Measurements from ENCODE around the gene CDH8. TPM values are rescaled to one million over a fixed set of nuclear protein-coding genes. Genes with fewer than 3 reads are reported as not detected.

Gene CDH8
- total RNA-seq, 2 donors from 2014 or later, result not detected

DNA sequence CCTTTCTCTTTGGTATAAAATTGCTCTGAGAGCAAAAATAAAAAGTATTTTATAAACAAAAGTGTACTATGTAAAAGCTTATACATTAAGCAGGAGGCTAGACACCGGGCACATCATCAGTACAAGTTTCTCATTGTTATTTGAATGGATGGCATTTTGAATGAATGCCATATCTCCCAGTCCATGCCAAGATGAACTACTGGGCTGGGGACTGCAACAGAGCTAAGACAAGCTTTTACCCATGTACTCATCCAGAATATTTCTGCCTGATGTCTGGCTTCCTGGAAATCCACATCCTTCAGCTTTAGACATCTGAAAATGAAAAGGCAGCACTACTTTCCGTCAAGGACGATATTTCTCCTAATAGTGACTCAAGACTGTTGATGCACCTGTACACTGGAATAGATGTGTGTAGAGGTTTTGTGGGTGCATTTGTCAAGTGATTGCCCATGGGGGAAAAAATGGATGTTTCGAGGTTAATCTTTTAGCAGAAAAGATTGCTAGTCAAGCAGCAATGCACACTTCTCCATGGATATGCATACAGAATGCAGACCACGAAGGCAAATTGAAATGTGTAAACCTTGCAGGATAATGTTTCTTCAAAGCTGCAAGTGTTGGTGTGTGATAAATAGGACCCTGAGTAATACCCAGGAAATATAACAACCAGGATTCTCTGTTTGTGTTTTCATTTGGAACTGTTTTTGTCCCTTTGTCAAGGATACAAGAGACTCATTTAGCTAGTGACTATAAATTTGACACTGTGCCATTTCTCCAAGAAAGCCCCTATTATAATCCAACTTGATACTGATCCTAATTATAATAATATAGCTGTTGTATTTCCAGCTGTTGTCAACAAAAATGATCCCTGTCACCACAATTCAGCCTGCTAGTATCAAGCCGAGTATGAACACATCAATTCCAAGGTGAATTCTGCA lies 173.8 kb downstream of the CDH8 start:
- no peak for ATAC-seq
- no peak overlapping the region for H3K27ac Mint-ChIP-seq
- H3K36me3 Mint-ChIP-seq, result no peaks in the 10 kb centered on the region

DNA sequence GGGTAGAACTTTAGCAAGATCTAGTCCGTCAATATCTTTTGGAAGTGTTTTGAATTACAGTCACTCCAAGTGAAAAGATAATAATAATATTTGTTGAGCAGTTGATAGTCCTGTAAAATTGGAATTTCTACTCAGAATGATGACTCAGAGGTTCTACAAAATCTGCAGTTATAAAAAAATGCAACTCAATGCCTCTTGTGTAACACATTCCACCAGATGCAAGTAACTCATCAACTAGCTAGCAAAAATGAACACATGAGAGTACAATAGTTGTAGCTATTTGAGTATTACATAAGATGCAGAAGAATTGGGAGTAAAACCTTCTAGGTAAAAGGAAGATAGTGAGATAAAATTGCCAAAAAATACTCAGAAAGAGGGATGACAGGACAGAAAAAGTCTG lies 177.2 kb downstream of the CDH8 start:
- H3K9me3 Mint-ChIP-seq, result peaks cover 27 to 29% of the 10 kb centered on the region in 2 donors
- H3K27ac Mint-ChIP-seq, result no peak overlapping the region
- no peaks in the 10 kb centered on the region for H3K36me3 Mint-ChIP-seq
- ATAC-seq (no peak), DNase-seq (ENCODE audit: low spot score in 2 of 2) (no peak)

More for the DNA sequence above, 173.8 kb downstream of the CDH8 start:
- no peak for DNase-seq (ENCODE audit: low spot score in 2 of 2)
- peaks cover 23 to 29% of the 10 kb centered on the region in 2 donors for H3K9me3 Mint-ChIP-seq

DNA sequence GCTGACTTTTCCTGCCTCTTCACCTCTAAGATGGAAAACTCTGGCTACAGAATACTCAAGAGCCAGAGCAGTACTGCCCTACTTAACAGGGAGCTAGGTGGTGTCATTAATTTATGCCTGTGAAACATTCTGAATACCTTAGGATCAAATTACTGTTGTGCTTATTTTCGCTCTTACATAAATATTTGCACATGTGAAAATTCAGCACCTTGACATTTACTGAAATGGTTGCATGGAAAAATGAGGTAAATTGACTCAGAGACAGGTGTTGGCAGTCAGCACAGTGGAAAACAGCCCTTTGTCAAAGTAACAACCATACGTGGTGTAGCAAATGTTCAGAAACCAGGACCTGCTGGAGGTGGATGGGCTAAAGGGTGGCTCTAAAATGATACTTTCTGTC lies 193.6 kb downstream of the CDH8 start:
- no peak for ATAC-seq
- H3K36me3 Mint-ChIP-seq, result no peaks in the 10 kb centered on the region
- H3K9me3 Mint-ChIP-seq, result peaks cover 13 to 14% of the 10 kb centered on the region in 2 donors

DNA sequence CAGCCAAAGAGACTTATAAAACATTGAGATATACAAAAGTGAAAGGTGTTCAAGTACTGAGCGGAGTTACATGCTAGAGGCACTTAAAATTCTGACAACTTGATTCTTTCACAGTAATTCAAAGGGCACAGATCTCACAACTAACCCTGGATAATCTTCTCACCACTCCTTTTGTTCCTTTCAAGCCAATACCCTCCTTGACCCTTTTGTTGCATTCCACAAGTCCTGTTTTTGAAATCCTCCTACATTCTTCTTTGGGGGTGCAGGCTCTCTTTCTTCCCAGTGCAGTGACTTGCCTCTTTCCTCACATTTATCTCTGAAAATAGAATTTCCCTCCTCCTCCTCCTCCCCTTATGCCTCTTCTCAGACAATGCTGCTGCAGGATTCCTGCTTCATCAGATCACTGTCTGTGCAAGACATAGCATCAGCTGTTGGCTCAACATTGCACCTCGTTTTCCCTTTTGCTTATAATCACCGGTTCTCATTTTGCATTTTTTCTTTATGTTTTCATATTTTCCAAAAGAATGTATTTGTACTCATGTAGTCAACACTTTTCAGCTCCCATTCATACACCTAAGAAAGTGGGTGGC lies 199.3 kb downstream of the CDH8 start:
- peaks cover 13 to 33% of the 10 kb centered on the region in 2 donors for H3K9me3 Mint-ChIP-seq
- ATAC-seq, result no peak
- H3K36me3 Mint-ChIP-seq, result no peaks in the 10 kb centered on the region
- DNase-seq (ENCODE audit: low spot score in 2 of 2), result no peak
- H3K27ac Mint-ChIP-seq, result no peak overlapping the region

More for the DNA sequence above, 193.6 kb downstream of the CDH8 start:
- no peak overlapping the region for H3K27ac Mint-ChIP-seq
- no peak for DNase-seq (ENCODE audit: low spot score in 2 of 2)

DNA sequence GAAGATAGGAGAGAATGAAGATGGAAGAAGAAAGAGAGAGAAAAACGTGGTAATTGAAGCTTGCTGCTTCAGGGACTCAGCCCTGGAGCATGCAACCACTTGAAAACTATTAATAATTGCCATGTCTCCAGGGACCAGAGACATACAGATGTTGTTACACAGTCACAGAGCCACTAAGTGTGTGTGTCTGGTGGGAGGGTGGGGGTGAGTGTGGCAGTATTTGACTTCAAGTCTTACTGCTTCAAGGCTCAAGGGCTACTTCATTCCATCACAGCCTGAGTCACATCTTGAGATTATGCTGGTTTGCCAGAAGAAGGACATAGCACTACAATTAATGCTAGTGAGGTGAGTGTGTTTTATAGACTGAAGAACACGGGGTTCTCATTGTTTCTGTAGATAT lies 202.2 kb downstream of the CDH8 start:
- Mint-ChIP-seq H3K36me3 (no peaks in the 10 kb centered on the region), H3K9me3 (peaks cover 4 to 34% of the 10 kb centered on the region in 2 donors), H3K27ac (no peak overlapping the region)
- ATAC-seq (no peak), DNase-seq (ENCODE audit: low spot score in 2 of 2) (no peak)

DNA sequence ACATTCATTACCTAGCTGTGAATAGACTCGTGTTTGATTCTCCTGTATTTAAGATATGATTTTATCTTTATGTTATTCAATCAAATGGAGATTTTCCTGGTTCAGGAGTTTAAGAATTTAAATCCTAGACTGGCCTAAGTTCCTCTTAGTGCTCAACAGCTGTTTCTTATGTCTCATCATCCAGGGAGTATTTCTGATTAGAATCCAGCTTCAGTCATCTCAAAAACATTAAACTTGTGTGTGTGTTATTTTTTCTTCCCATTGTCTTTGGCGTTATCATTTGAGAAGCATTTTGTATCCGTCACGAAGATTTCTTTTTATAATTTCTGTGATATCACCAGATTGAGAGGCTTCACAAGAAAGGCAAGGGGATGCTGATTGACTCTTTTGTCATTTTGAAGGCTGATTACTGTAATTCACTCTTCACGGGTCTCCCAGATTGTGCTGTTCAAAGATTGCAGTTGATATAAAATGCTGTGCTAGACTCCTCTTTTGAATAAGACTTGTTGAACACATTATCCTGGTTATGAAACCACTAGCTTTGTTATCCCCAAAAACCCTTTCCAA lies 204.8 kb downstream of the CDH8 start:
- Mint-ChIP-seq H3K36me3 (no peaks in the 10 kb centered on the region), H3K9me3 (peaks cover 8 to 27% of the 10 kb centered on the region in 2 donors), H3K27ac (no peak overlapping the region)
- DNase-seq (ENCODE audit: low spot score in 2 of 2) (no peak), ATAC-seq (no peak)

DNA sequence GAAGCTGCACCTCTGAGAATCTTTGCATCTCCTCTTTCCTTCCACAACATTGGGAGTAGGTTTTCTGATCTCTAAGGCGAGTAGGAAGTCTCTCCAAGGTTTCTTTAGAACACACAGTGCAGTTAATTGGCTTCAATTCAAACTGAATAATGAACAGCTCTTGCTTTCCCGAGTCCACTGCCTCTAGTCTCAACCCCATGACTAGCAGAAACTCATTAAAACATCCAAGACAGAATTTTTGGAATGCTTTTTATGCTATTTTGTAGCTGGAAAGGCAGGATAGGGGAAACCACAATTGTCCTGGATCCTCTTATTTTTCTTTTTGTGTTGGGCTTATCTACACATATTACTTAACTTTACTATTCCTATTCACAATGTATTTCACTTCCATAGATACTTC lies 206.6 kb downstream of the CDH8 start:
- no peak overlapping the region for H3K27ac Mint-ChIP-seq
- no peaks in the 10 kb centered on the region for H3K36me3 Mint-ChIP-seq
- DNase-seq (ENCODE audit: low spot score in 2 of 2) (no peak), ATAC-seq (no peak)
- H3K9me3 Mint-ChIP-seq, result peaks cover 8 to 23% of the 10 kb centered on the region in 2 donors

DNA sequence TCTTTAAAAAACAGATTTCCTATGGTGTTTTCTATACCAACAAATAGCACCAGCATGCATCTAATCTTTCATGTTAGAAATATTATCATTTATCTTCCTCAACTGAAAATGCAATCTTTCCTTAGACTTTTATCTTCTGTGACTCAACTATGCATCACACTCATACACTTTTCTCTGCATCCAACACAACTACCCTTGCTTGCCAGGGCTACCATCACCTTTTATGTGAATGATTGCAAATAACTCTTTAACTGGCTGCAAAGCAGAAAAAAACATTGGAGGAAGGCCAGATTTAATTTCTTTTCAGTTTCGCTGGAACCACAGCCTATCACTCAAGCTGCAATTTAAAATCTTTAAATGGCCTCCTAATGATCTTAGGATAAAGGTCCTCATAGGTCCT lies 212.9 kb downstream of the CDH8 start:
- no peak for DNase-seq (ENCODE audit: low spot score in 2 of 2)
- no peaks in the 10 kb centered on the region for H3K36me3 Mint-ChIP-seq
- no peak overlapping the region for H3K27ac Mint-ChIP-seq
- no peak for ATAC-seq
- peaks cover 18 to 26% of the 10 kb centered on the region in 2 donors for H3K9me3 Mint-ChIP-seq

DNA sequence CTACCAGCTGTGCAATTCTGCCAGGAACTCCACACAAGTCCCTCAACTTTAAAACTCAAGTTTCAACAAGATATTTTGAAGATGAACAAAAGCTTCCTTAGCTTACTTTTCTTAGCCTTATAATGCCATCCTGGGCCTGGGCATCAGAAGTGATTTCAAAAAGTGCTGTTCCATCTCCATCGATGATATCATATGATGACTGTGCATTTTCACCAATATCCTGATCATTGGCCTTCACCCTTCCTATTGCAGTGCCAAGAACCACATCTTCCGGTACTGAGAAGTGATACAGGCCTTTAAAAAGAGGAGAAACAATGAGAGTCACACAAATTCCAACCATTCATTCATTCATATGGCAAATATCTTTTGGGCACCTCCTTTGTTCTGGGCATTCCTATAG lies 215.4 kb downstream of the CDH8 start:
- no peak overlapping the region for H3K27ac Mint-ChIP-seq
- no peak for ATAC-seq
- H3K9me3 Mint-ChIP-seq, result peaks cover 17 to 22% of the 10 kb centered on the region in 2 donors
- no peaks in the 10 kb centered on the region for H3K36me3 Mint-ChIP-seq
- DNase-seq (ENCODE audit: low spot score in 2 of 2), result no peak

DNA sequence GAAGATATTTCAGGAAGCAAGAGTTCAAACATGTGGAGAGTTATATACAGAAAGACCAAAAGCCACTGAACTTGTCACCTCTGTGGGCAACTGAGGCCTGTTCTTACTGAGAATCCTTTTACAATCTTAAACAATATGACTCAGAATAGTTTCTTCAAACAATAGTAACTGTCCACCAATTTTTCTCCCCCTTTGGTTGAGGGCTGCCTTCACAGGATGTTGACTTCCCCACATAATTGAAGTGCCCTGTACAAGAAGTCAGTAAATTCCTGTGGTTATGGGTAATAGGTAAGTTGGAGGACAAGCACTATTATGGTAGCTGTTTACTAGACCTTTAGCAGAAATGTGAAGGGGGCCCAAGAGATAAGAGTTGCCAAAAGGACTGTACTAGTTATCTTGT lies 215.8 kb downstream of the CDH8 start:
- Mint-ChIP-seq H3K9me3 (peaks cover 17 to 22% of the 10 kb centered on the region in 2 donors), H3K36me3 (no peaks in the 10 kb centered on the region), H3K27ac (no peak overlapping the region)
- ATAC-seq (no peak), DNase-seq (ENCODE audit: low spot score in 2 of 2) (no peak)

DNA sequence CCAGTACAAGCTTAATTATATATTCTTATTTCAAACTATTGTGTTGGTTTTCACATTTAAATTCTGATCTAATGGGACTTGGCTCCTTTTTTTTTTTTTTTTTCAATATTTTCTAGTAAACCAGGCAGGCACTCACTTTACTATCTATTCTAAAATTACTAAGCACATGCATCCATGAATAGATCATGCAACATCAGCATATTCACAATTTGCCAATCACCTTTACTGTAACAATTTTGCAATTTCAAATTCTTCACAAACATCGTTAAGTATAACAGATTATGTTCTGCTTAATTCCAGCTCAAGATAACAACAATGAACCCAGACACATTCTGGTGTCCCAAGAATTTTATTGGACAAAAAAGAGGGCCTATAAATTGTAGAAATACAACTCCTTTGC lies 217.4 kb downstream of the CDH8 start:
- H3K9me3 Mint-ChIP-seq, result peaks cover 17 to 21% of the 10 kb centered on the region in 2 donors
- no peak overlapping the region for H3K27ac Mint-ChIP-seq
- DNase-seq (ENCODE audit: low spot score in 2 of 2) (no peak), ATAC-seq (no peak)
- no peaks in the 10 kb centered on the region for H3K36me3 Mint-ChIP-seq

DNA sequence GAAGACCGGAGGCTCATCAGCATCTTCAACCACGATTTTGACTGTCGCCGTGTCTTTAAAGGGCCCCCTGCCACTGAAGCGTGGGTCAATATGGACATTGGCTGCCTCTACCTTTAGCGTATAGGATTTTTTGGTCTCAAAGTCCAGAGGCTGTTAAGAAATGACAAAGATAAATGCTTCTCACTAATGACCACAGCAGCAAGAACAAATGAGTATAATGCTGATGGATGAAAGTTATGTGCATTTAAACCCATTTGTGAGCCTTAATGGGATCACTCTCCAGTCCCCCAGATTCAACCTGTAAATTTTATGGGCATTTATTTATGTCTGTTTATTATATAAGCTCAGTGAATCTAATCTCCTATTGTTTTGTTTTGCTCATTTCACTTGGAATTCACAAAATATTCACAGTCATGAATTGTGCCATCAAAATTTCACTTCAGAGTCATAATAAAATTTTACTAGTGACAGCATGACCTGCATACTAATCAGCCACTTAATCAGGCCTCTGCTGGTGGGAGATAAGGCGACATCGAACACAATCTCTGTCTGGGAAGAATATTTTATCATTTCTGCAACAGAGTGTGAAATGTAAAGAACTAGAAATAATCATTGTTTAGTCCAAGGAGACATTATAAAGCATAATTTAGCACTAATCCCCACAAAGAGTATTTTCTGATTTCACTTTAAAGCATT lies 218.5 kb downstream of the CDH8 start:
- DNase-seq (ENCODE audit: low spot score in 2 of 2) (no peak), ATAC-seq (no peak)
- Mint-ChIP-seq H3K27ac (no peak overlapping the region), H3K36me3 (no peaks in the 10 kb centered on the region), H3K9me3 (peaks cover 11 to 13% of the 10 kb centered on the region in 2 donors)

DNA sequence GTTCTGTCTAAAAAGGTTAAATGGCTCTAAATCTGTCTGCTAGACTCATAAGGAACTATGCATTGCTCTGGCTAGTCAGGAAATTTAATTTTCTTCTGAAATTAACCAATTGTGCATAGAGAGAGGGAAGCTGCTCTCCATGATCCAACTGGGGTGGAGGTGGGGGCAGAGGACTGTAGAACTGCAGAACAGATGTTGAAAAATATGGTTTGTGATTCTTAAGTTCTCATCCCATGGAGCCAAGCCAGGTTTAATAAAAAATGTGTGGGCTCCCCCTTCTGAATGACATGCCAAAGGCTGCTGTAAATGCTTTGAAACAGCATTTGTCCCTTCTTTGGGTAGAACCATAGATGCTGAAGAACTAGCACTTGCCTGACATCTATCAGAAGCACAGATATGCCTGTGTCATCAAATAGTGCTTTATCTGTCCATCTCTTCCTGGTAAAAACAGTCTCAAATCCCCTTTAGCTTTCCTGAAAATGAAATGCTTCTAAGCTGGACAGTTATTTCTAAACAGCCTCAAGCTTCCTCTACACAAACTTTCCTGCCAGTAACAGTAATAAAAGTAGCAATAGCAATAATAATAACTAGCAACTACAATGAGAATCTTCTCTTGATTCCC lies 221.4 kb downstream of the CDH8 start:
- peaks cover 8 to 13% of the 10 kb centered on the region in 2 donors for H3K9me3 Mint-ChIP-seq
- DNase-seq (ENCODE audit: low spot score in 2 of 2) (no peak), ATAC-seq (no peak)
- H3K36me3 Mint-ChIP-seq, result no peaks in the 10 kb centered on the region
- no peak overlapping the region for H3K27ac Mint-ChIP-seq

DNA sequence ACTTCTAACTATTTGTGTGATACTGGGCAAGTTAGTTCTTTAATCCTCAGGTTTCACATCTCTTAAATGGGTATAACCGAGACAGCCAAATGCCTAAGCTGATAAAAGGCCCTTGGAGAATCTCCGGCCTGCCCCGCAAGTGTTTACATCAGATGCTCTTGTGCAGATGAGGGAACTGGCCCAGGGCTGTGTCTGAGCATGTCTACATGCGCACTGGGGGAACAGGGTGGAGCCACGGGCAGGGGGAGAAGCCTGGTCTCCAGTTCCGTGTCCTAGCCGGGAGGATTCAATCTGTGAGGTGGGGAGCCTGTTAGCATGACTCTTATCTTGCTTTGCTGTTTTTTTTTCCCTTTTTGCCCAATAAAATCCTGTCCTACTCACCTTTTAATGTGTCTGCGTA lies 222.9 kb downstream of the CDH8 start:
- DNase-seq (ENCODE audit: low spot score in 2 of 2) (no peak), ATAC-seq (no peak)
- peaks cover 5 to 9% of the 10 kb centered on the region in 2 donors for H3K9me3 Mint-ChIP-seq
- no peak overlapping the region for H3K27ac Mint-ChIP-seq
- H3K36me3 Mint-ChIP-seq, result no peaks in the 10 kb centered on the region

DNA sequence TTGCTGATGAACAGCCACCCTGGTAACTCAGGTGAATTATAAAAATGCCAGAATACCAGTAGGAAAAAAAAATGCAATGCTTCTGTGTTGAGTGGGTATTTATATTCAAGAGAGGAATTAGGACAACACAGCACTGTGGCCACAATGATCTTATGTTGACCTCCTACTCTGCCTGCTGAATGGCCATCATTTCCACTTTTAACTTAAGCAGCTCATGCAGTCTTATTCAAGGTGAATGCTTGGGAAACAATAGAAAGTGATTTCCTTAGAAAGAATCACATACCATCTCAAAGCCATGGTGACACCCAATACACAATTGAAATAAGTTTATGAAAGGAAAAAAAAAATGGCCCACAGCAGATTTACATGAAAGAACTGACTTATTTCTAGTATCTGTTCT lies 224.0 kb downstream of the CDH8 start:
- no peak overlapping the region for H3K27ac Mint-ChIP-seq
- no peaks in the 10 kb centered on the region for H3K36me3 Mint-ChIP-seq
- no peak for ATAC-seq
- DNase-seq (ENCODE audit: low spot score in 2 of 2), result no peak
- H3K9me3 Mint-ChIP-seq, result peaks cover 5 to 9% of the 10 kb centered on the region in 2 donors

DNA sequence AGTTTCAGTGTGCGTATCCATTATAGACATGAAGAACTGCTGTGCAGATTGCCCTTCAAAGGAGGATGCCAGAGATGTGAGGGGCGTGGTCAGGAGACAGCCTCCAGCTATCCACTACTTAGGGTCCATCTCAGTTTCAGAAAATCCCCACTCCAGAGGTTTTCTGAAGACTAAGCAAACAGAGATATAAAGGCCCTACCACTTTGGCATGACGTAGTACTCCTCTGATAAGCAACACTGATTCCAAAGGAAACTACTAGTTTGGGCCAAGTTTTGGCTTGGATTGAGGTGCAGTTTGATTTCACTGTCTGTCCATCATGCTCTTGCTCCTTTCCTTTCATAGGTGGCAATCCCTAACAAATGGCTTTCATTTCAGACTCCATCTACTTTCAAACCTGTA lies 228.7 kb downstream of the CDH8 start:
- Mint-ChIP-seq H3K27ac (no peak overlapping the region), H3K9me3 (peaks cover 5 to 9% of the 10 kb centered on the region in 2 donors), H3K36me3 (no peaks in the 10 kb centered on the region)
- no peak for DNase-seq (ENCODE audit: low spot score in 2 of 2)
- ATAC-seq, result no peak

Measured in activated naive CD4-positive, alpha-beta T cell treated with anti-CD3 and anti-CD28 coated beads, Interleukin-2, amount 50 U/mL, for 72 hours (primary cell).